ENCODE measurements around the gene S100A12.

Gene S100A12

GRCh38 chr1:153341431-153341934 lies 33.9 kb downstream of the S100A12 start:
- Histone ChIP-seq H3K27ac (ENCODE audit: low read depth, low read length) (no peak overlapping the region), H3K9ac (ENCODE audit: low read length) (no peak overlapping the region), H3K27me3 (ENCODE audit: control insufficient read depth, insufficient read depth, low read length) (peaks cover 20% of the 10 kb centered on the region), H3K4me3 (ENCODE audit: low read depth, low read length) (no peak overlapping the region), H3K9me3 (ENCODE audit: control insufficient read depth, insufficient read depth, low read depth, low read length) (no peaks in the 10 kb centered on the region), H3K4me1 (ENCODE audit: control insufficient read depth, insufficient read depth, low read length) (no peaks in the 10 kb centered on the region; the same call in 1 of the 2 replicates), H3K36me3 (ENCODE audit: control insufficient read depth, insufficient read depth, low read length) (no peaks in the 10 kb centered on the region)

- Histone ChIP-seq H3K4me3 (ENCODE audit: low read depth, low read length) (no peak overlapping the region), H3K9me3 (ENCODE audit: control insufficient read depth, insufficient read depth, low read depth, low read length) (no peaks in the 10 kb centered on the region), H3K9ac (ENCODE audit: low read length) (no peak overlapping the region), H3K27ac (ENCODE audit: low read depth, low read length) (no peak overlapping the region), H3K36me3 (ENCODE audit: control insufficient read depth, insufficient read depth, low read length) (no peaks in the 10 kb centered on the region), H3K4me1 (ENCODE audit: control insufficient read depth, insufficient read depth, low read length) (no peaks in the 10 kb centered on the region; the same call in 1 of the 2 replicates), H3K27me3 (ENCODE audit: control insufficient read depth, insufficient read depth, low read length) (peaks cover 15% of the 10 kb centered on the region)
Measured at GRCh38 chr1:153340356-153340755, 35.1 kb downstream of the S100A12 start.

- Histone ChIP-seq H3K27ac (ENCODE audit: low read depth, low read length) (no peak overlapping the region), H3K4me3 (ENCODE audit: low read depth, low read length) (no peak overlapping the region), H3K36me3 (ENCODE audit: control insufficient read depth, insufficient read depth, low read length) (no peaks in the 10 kb centered on the region), H3K4me1 (ENCODE audit: control insufficient read depth, insufficient read depth, low read length) (no peaks in the 10 kb centered on the region; the same call in 1 of the 2 replicates), H3K9ac (ENCODE audit: low read length) (no peak overlapping the region), H3K27me3 (ENCODE audit: control insufficient read depth, insufficient read depth, low read length) (peaks cover 11% of the 10 kb centered on the region), H3K9me3 (ENCODE audit: control insufficient read depth, insufficient read depth, low read depth, low read length) (no peaks in the 10 kb centered on the region)
Measured at GRCh38 chr1:153339802-153340201, 35.6 kb downstream of the S100A12 start.

- H3K27me3 ChIP-seq (ENCODE audit: control insufficient read depth, insufficient read depth, low read length): peaks cover 11% of the 10 kb centered on the region
- no peaks in the 10 kb centered on the region for H3K36me3 ChIP-seq (ENCODE audit: control insufficient read depth, insufficient read depth, low read length)
- H3K4me3 ChIP-seq (ENCODE audit: low read depth, low read length): no peak overlapping the region
- H3K9ac ChIP-seq (ENCODE audit: low read length): no peak overlapping the region
- H3K9me3 ChIP-seq (ENCODE audit: control insufficient read depth, insufficient read depth, low read depth, low read length): no peaks in the 10 kb centered on the region
- no peak overlapping the region for H3K27ac ChIP-seq (ENCODE audit: low read depth, low read length)
- no peaks in the 10 kb centered on the region; the same call in 1 of the 2 replicates for H3K4me1 ChIP-seq (ENCODE audit: control insufficient read depth, insufficient read depth, low read length)
Measured at GRCh38 chr1:153337980-153338853, 37.2 kb downstream of the S100A12 start.

- Histone ChIP-seq H3K36me3 (ENCODE audit: control insufficient read depth, insufficient read depth, low read length) (no peaks in the 10 kb centered on the region), H3K9me3 (ENCODE audit: control insufficient read depth, insufficient read depth, low read depth, low read length) (no peaks in the 10 kb centered on the region), H3K27ac (ENCODE audit: low read depth, low read length) (no peak overlapping the region), H3K4me1 (ENCODE audit: control insufficient read depth, insufficient read depth, low read length) (no peaks in the 10 kb centered on the region), H3K9ac (ENCODE audit: low read length) (no peak overlapping the region), H3K4me3 (ENCODE audit: low read depth, low read length) (no peak overlapping the region), H3K27me3 (ENCODE audit: control insufficient read depth, insufficient read depth, low read length) (peaks cover 11% of the 10 kb centered on the region)
Measured at GRCh38 chr1:153336650-153337049, 38.8 kb downstream of the S100A12 start.

- Histone ChIP-seq H3K4me3 (ENCODE audit: low read depth, low read length) (no peak overlapping the region), H3K27ac (ENCODE audit: low read depth, low read length) (no peak overlapping the region), H3K9ac (ENCODE audit: low read length) (no peak overlapping the region), H3K36me3 (ENCODE audit: control insufficient read depth, insufficient read depth, low read length) (no peaks in the 10 kb centered on the region), H3K27me3 (ENCODE audit: control insufficient read depth, insufficient read depth, low read length) (peaks cover 5% of the 10 kb centered on the region; the same call in 1 of the 2 replicates), H3K9me3 (ENCODE audit: control insufficient read depth, insufficient read depth, low read depth, low read length) (peaks cover 3% of the 10 kb centered on the region; the same call in 1 of the 2 replicates), H3K4me1 (ENCODE audit: control insufficient read depth, insufficient read depth, low read length) (no peaks in the 10 kb centered on the region)
Measured at GRCh38 chr1:153333902-153334301, 41.5 kb downstream of the S100A12 start.

GRCh38 chr1:153324912-153325311 lies 50.5 kb downstream of the S100A12 start:
- no peak overlapping the region for H3K4me3 ChIP-seq (ENCODE audit: low read depth, low read length)
- no peak overlapping the region for H3K9ac ChIP-seq (ENCODE audit: low read length)
- H3K27me3 ChIP-seq (ENCODE audit: control insufficient read depth, insufficient read depth, low read length): no peaks in the 10 kb centered on the region
- H3K27ac ChIP-seq (ENCODE audit: low read depth, low read length): no peak overlapping the region
- peaks cover 46% of the 10 kb centered on the region for H3K9me3 ChIP-seq (ENCODE audit: control insufficient read depth, insufficient read depth, low read depth, low read length)
- no peaks in the 10 kb centered on the region; the same call in 1 of the 2 replicates for H3K4me1 ChIP-seq (ENCODE audit: control insufficient read depth, insufficient read depth, low read length)
- H3K36me3 ChIP-seq (ENCODE audit: control insufficient read depth, insufficient read depth, low read length): no peaks in the 10 kb centered on the region
